ENCODE data around the gene TIGAR. TPM values are rescaled to one million over a fixed set of nuclear protein-coding genes. Genes with fewer than 3 reads are reported as not detected.

TIGAR gene
- total and polyA plus RNA-seq, 2 experiments from 2014 or later = 9.3 to 23.6 TPM

DNA sequence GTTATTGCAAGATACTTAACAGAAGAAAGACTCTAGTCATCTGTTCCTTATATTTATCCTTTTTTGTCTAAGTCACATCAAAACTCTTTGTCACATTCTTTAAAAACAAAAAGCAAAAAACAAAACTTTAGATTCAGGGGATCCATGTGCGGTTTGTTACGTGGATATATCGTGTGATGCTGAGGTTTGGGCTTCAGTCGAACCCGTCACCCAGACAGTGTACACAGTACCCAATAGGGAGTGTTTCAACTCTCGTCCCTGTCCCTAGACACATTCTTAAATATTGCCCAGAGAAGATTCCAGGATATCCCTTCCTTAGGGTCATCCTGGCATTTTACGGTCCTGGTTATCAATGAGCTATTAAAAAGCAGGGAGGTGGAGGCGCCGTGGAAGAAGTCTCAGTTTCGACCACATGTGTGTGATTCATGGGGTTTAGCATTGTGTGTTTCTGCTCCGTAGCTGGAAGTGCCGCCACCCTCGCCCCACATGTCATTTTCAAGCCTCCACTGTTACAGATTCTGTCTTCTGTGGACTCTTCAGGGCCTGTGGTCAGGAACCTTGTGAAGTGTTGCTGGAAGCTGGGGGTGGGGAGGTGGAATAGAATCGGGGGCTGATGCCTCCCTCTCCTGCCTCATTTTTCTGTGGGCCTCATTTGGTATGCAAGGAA, 27.6 kb upstream of the TIGAR start:
- Histone ChIP-seq H3K9me3 (ENCODE audit: low read depth) (no peaks in the 10 kb centered on the region), H3K9ac (no peak overlapping the region), H3K79me2 (ENCODE audit: insufficient read depth) (no peaks in the 10 kb centered on the region), H3F3A (ENCODE audit: insufficient read depth) (no peaks in the 10 kb centered on the region), H3K4me1 (ENCODE audit: insufficient read depth) (no peaks in the 10 kb centered on the region), H4K20me1 (ENCODE audit: insufficient read depth) (no peaks in the 10 kb centered on the region), H3K27ac (no peak overlapping the region), H3K9me2 (ENCODE audit: insufficient read depth) (no peaks in the 10 kb centered on the region), H3K4me2 (ENCODE audit: unreplicated experiment) (no peak overlapping the region), H2AFZ (no peak overlapping the region), H3K27me3 (replicated peaks; ENCODE audit: insufficient read depth) (peaks cover 53% of the 10 kb centered on the region), H3K36me3 (ENCODE audit: low read depth) (no peaks in the 10 kb centered on the region), H3K4me3 (no peak overlapping the region)
- in situ Hi-C loops (cut with MboI) = no loop called here
- TF ChIP-seq EZH2phosphoT487 (IDR thresholded peaks at IDR 0.05; ENCODE audit: insufficient read depth, low read depth) (no peak), EZH2 (IDR thresholded peaks at IDR 0.05; ENCODE audit: insufficient read depth, poor library complexity, severe bottlenecking) (no peak)
- 41 to 46% methylated on average over 14 of the region's 14 CpGs for WGBS, 2 experiments (ENCODE audit: low coverage in 1 of 2, low lambda C conversion rate in 2 of 2, missing lambda C conversion rate in 2 of 2)
- DNase-seq = no peak

DNA sequence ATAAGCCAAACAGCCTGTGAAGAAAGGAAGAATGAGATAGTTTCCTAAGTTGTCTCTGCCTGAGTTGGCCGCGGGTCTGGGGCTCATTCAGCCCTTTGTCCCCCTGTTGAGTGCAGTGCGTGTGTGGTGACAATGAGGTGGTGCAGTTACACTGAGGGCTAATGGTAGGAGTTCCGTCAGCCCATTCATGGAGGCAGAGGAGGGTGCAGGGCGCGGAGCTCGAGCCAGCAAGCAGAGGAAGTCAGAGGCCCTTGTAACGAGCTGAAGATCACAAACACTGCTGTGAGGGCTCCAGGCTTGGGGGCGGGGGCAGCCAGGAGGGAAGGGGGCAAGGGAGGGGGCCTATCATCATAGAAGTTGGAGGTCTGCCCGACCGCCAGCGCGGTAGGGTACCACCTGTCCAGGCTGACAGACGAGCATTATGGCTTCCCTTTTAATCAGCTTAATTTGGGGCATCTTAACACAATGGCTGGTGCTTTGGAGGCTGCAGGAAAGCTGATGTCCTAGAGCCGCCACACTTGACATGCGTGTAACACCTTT, 27.0 kb upstream of the TIGAR start:
- no peak overlapping the region for H2AFZ ChIP-seq
- in situ Hi-C loops (cut with MboI) = no loop called here
- 39 to 49% methylated on average over 12 to 16 of the region's 16 CpGs for WGBS, 2 experiments (ENCODE audit: low coverage in 1 of 2, low lambda C conversion rate in 2 of 2, missing lambda C conversion rate in 2 of 2)

DNA sequence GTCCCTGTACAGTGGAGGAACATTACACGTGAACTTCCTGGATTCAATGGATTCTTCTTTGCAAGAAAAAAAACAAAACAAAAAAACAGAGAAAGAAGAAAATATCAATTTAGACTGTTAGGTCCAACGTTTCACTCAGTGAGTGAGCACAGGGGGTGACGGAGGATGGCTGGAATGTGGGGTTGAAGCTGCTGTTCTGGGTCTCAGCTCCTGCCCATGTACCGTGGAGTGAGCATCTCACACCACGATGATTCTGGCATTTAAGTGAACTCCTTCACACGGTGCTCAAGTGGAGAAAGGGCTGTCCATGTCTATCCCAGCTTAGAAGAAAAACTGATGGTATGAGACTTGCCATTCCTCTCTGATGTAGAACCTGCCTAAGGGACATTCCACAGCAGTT, 24.3 kb upstream of the TIGAR start:
- H3K9me3 ChIP-seq (ENCODE audit: low read depth) = no peaks in the 10 kb centered on the region
- H3K79me2 ChIP-seq (ENCODE audit: insufficient read depth) = no peaks in the 10 kb centered on the region
- H3K9me2 ChIP-seq (ENCODE audit: insufficient read depth) = no peaks in the 10 kb centered on the region
- no peak overlapping the region for H3K27ac ChIP-seq
- TF ChIP-seq EZH2phosphoT487 (IDR thresholded peaks at IDR 0.05; ENCODE audit: insufficient read depth, low read depth) = no peak
- no peak for TF ChIP-seq EZH2 (IDR thresholded peaks at IDR 0.05; ENCODE audit: insufficient read depth, poor library complexity, severe bottlenecking)
- in situ Hi-C loops (cut with MboI) = no loop called here
- no peaks in the 10 kb centered on the region for H3F3A ChIP-seq (ENCODE audit: insufficient read depth)
- no peak overlapping the region for H2AFZ ChIP-seq
- H3K4me1 ChIP-seq (ENCODE audit: insufficient read depth) = no peaks in the 10 kb centered on the region
- WGBS, 2 experiments (ENCODE audit: low coverage in 1 of 2, low lambda C conversion rate in 2 of 2, missing lambda C conversion rate in 2 of 2) = 23 to 28% methylated on average over 6 of the region's 6 CpGs
- peaks cover 62% of the 10 kb centered on the region for H3K27me3 ChIP-seq (replicated peaks; ENCODE audit: insufficient read depth)
- no peak overlapping the region for H3K4me2 ChIP-seq (ENCODE audit: unreplicated experiment)
- no peak overlapping the region for H3K9ac ChIP-seq
- H3K4me3 ChIP-seq = no peak overlapping the region
- no peak for DNase-seq
- no peaks in the 10 kb centered on the region for H4K20me1 ChIP-seq (ENCODE audit: insufficient read depth)
- H3K36me3 ChIP-seq (ENCODE audit: low read depth) = no peaks in the 10 kb centered on the region

More for the DNA sequence above, 27.0 kb upstream of the TIGAR start:
- H3K36me3 ChIP-seq (ENCODE audit: low read depth) = no peaks in the 10 kb centered on the region
- peaks cover 59% of the 10 kb centered on the region for H3K27me3 ChIP-seq (replicated peaks; ENCODE audit: insufficient read depth)
- H3K4me1 ChIP-seq (ENCODE audit: insufficient read depth) = no peaks in the 10 kb centered on the region
- TF ChIP-seq EZH2 (IDR thresholded peaks at IDR 0.05; ENCODE audit: insufficient read depth, poor library complexity, severe bottlenecking) (no peak), EZH2phosphoT487 (IDR thresholded peaks at IDR 0.05; ENCODE audit: insufficient read depth, low read depth) (no peak)
- no peak overlapping the region for H3K4me2 ChIP-seq (ENCODE audit: unreplicated experiment)
- H3K27ac ChIP-seq = no peak overlapping the region
- H3K9ac ChIP-seq = no peak overlapping the region
- no peaks in the 10 kb centered on the region for H3K9me2 ChIP-seq (ENCODE audit: insufficient read depth)
- no peaks in the 10 kb centered on the region for H3F3A ChIP-seq (ENCODE audit: insufficient read depth)
- H3K4me3 ChIP-seq = no peak overlapping the region
- no peak for DNase-seq
- H3K79me2 ChIP-seq (ENCODE audit: insufficient read depth) = no peaks in the 10 kb centered on the region
- H4K20me1 ChIP-seq (ENCODE audit: insufficient read depth) = no peaks in the 10 kb centered on the region
- no peaks in the 10 kb centered on the region for H3K9me3 ChIP-seq (ENCODE audit: low read depth)

DNA sequence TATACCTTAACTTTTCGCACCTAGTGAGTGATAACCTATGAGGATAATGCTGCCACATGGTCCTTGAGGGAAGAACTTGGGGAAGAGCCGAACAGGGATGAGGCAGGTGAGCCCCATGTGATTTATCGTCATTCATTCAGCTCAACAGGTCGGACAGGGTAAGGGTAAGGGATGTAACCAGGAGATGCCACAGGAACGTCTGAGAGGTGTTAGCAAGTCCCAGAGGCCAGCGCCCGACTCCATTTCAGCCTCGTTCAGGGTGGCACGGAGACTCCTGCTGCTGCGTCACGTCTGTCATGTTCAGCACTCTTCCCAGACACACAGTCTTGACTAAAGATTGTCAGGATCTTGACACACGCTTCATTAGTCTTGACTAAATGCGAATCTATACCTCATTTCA, 23.4 kb upstream of the TIGAR start:
- no peak overlapping the region for H3K9ac ChIP-seq
- H3F3A ChIP-seq (ENCODE audit: insufficient read depth) = no peaks in the 10 kb centered on the region
- H3K36me3 ChIP-seq (ENCODE audit: low read depth) = no peaks in the 10 kb centered on the region
- H3K79me2 ChIP-seq (ENCODE audit: insufficient read depth) = no peaks in the 10 kb centered on the region
- no peaks in the 10 kb centered on the region for H3K9me3 ChIP-seq (ENCODE audit: low read depth)
- no peak overlapping the region for H2AFZ ChIP-seq
- no peak for DNase-seq
- in situ Hi-C loops (cut with MboI) = no loop called here
- H3K4me3 ChIP-seq = no peak overlapping the region
- H4K20me1 ChIP-seq (ENCODE audit: insufficient read depth) = no peaks in the 10 kb centered on the region
- no peaks in the 10 kb centered on the region for H3K9me2 ChIP-seq (ENCODE audit: insufficient read depth)
- no peaks in the 10 kb centered on the region for H3K4me1 ChIP-seq (ENCODE audit: insufficient read depth)
- no peak overlapping the region for H3K27ac ChIP-seq
- peaks cover 62% of the 10 kb centered on the region for H3K27me3 ChIP-seq (replicated peaks; ENCODE audit: insufficient read depth)
- WGBS, 2 experiments (ENCODE audit: low coverage in 1 of 2, low lambda C conversion rate in 2 of 2, missing lambda C conversion rate in 2 of 2) = 51 to 53% methylated on average over 13 of the region's 13 CpGs
- H3K4me2 ChIP-seq (ENCODE audit: unreplicated experiment) = no peak overlapping the region
- TF ChIP-seq EZH2phosphoT487 (IDR thresholded peaks at IDR 0.05; ENCODE audit: insufficient read depth, low read depth) = no peak
- TF ChIP-seq EZH2 (IDR thresholded peaks at IDR 0.05; ENCODE audit: insufficient read depth, poor library complexity, severe bottlenecking) = no peak
